IMR-90 (cell line): Measurements from ENCODE around the gene NEK5. TPM values are rescaled to one million over a fixed set of nuclear protein-coding genes. Genes with fewer than 3 reads are reported as not detected.

Experiments used
- ATAC-seq: fragments of 200-7000 bp; cut with Tn5 transposase; 2 replicates; pipeline ENCODE4 v1.9.1; 2020; ENCODE audit warnings: low read depth, mild to moderate bottlenecking, moderate library complexity
- BruUV-seq: library from RNA; stranded (reverse); fragments of 400-500 nt; replicated peaks from 2 replicates; lab custom pipeline; 2021; lab: Mats Ljungman, UMichigan
- CTCF ChIA-PET: fragments of 300-600 bp; formaldehyde crosslinking; extraction: SDS; loops from one replicate; lab custom pipeline; 2021; ENCODE audit warnings: antibody characterized with exemption; lab: Yijun Ruan, JAX
- POLR2A ChIA-PET: fragments of 300-600 bp; sonication (Branson Sonifier 250); formaldehyde crosslinking; loops from one replicate; lab custom pipeline; 2022; ENCODE audit warnings: antibody characterized with exemption; ENCODE audit not compliant: unreplicated experiment; lab: Charles Lee
- DNase-seq: peaks from one replicate; pipeline ENCODE4 v3.0.0; 2013
- H2AFZ ChIP-seq: replicated peaks from 2 replicates; pipeline ENCODE3; 2013; ENCODE audit warnings: low read length, mild to moderate bottlenecking; ENCODE audit not compliant: poor library complexity
- H2AK5ac ChIP-seq: 2 replicates; pipeline ENCODE4 v1.6.1; 2013; ENCODE audit warnings: low read depth, low read length, inconsistent platforms
- H2AK9ac ChIP-seq: replicated peaks from 2 replicates; pipeline ENCODE3; 2013; ENCODE audit warnings: mild to moderate bottlenecking, low read depth, low read length, moderate library complexity; ENCODE audit not compliant: poor library complexity
- H2BK120ac ChIP-seq: 2 replicates; pipeline ENCODE4 v1.6.1; 2013; ENCODE audit warnings: low read depth, low read length, inconsistent platforms
- H2BK15ac ChIP-seq: 3 replicates; pipeline ENCODE4 v1.6.1; 2013; ENCODE audit warnings: low read depth, low read length, inconsistent platforms
- H2BK20ac ChIP-seq: 2 replicates; pipeline ENCODE4 v1.6.1; 2013; ENCODE audit warnings: low read depth, mild to moderate bottlenecking, inconsistent platforms, low read length, moderate library complexity
- H2BK5ac ChIP-seq: 2 replicates; pipeline ENCODE4 v1.6.1; 2013; ENCODE audit warnings: mild to moderate bottlenecking, low read depth, low read length, inconsistent platforms; ENCODE audit not compliant: poor library complexity, severe bottlenecking
- H3K14ac ChIP-seq: replicated peaks from 2 replicates; pipeline ENCODE4 v1.6.1; 2013; ENCODE audit warnings: low read depth, low read length, inconsistent platforms
- H3K18ac ChIP-seq: 2 replicates; pipeline ENCODE4 v1.6.1; 2013; ENCODE audit warnings: low read depth, low read length, control low read depth
- H3K23ac ChIP-seq: 2 replicates; pipeline ENCODE4 v1.6.1; 2013; ENCODE audit warnings: low read depth, low read length, inconsistent platforms
- H3K27ac ChIP-seq: 2 replicates; pipeline ENCODE4 v1.5.1; 2013; ENCODE audit warnings: mild to moderate bottlenecking, control low read depth, low read length; ENCODE audit not compliant: insufficient read depth
- H3K27me3 ChIP-seq: 2 replicates; pipeline ENCODE4 v1.6.1; 2013; ENCODE audit warnings: low read length; ENCODE audit not compliant: control insufficient read depth, insufficient read depth
- H3K36me3 ChIP-seq: 2 replicates; pipeline ENCODE4 v1.6.1; 2013; ENCODE audit warnings: low read length, mixed read lengths; ENCODE audit not compliant: control insufficient read depth, insufficient read depth
- H3K4ac ChIP-seq: 2 replicates; pipeline ENCODE4 v1.6.1; 2013; ENCODE audit warnings: low read depth, low read length, inconsistent platforms
- H3K4me1 ChIP-seq: 2 replicates; pipeline ENCODE4 v1.6.1; 2013; ENCODE audit warnings: low read length, mixed read lengths; ENCODE audit not compliant: control insufficient read depth, insufficient read depth
- H3K4me2 ChIP-seq: 2 replicates; pipeline ENCODE4 v1.6.1; 2013; ENCODE audit warnings: low read depth, mild to moderate bottlenecking, control low read depth, low read length, moderate library complexity
- H3K4me3 ChIP-seq: 2 replicates; pipeline ENCODE4 v1.5.1; 2013; ENCODE audit warnings: low read depth, mild to moderate bottlenecking, control low read depth, low read length, moderate library complexity; ENCODE audit not compliant: insufficient read depth
- H3K56ac ChIP-seq: 2 replicates; pipeline ENCODE4 v1.6.1; 2013; ENCODE audit warnings: low read length, inconsistent platforms; ENCODE audit not compliant: insufficient read depth; ENCODE audit errors: extremely low read depth
- H3K79me1 ChIP-seq, 2 experiments: 2 replicates each; pipeline ENCODE4 v1.6.1; 2013; ENCODE audit warnings: low read length in 2 of 2, inconsistent platforms in 1 of 2, low read depth in 1 of 2
- H3K9ac ChIP-seq: 2 replicates; pipeline ENCODE4 v1.6.1; 2013; ENCODE audit warnings: low read depth, low read length, control low read depth
- H3K9me1 ChIP-seq: 2 replicates; pipeline ENCODE4 v1.6.1; 2013; ENCODE audit warnings: low read length, inconsistent platforms; ENCODE audit not compliant: insufficient read depth
- H3K9me3 ChIP-seq: 2 replicates; pipeline ENCODE4 v1.6.1; 2013; ENCODE audit warnings: low read length; ENCODE audit not compliant: control insufficient read depth, insufficient read depth
- H4K20me1 ChIP-seq: 2 replicates; pipeline ENCODE4 v1.6.1; 2013; ENCODE audit warnings: low read length, inconsistent platforms; ENCODE audit not compliant: insufficient read depth
- H4K5ac ChIP-seq: 2 replicates; pipeline ENCODE4 v1.6.1; 2013; ENCODE audit warnings: mild to moderate bottlenecking, low read depth, low read length, control low read depth
- H4K8ac ChIP-seq, 2 experiments: 2 replicates each; pipeline ENCODE4 v1.6.1; 2013; ENCODE audit warnings: low read depth in 2 of 2, low read length in 2 of 2, control low read depth in 1 of 2, inconsistent platforms in 1 of 2
- H4K91ac ChIP-seq: 2 replicates; pipeline ENCODE4 v1.6.1; 2013; ENCODE audit warnings: low read depth, low read length, inconsistent platforms; ENCODE audit not compliant: insufficient read depth
- BHLHE40 ChIP-seq: fragments of 150-350 bp; IDR thresholded peaks from 2 replicates; pipeline ENCODE4 v1.6.1; 2016; ENCODE audit warnings: mild to moderate bottlenecking, low read depth, low read length
- CEBPB ChIP-seq: IDR thresholded peaks from 2 replicates; pipeline ENCODE4 v1.6.1; 2012; ENCODE audit warnings: low read depth, low read length, improper control_type of control experiment
- CHD1 ChIP-seq: IDR thresholded peaks from 2 replicates; pipeline ENCODE4 v1.6.1; 2012; ENCODE audit warnings: low read depth, low read length, improper control_type of control experiment
- FOS ChIP-seq: fragments of 150-350 bp; IDR thresholded peaks from 2 replicates; pipeline ENCODE4 v1.6.1; 2016; ENCODE audit warnings: low read depth, low read length
- MAFK ChIP-seq: IDR thresholded peaks from 2 replicates; pipeline ENCODE4 v1.6.1; 2012; ENCODE audit warnings: low read depth, low read length, improper control_type of control experiment
- MAZ ChIP-seq: IDR thresholded peaks from 2 replicates; pipeline ENCODE4 v1.6.1; 2012; ENCODE audit warnings: low read depth, mild to moderate bottlenecking, low read length, improper control_type of control experiment, moderate library complexity, borderline replicate concordance
- MXI1 ChIP-seq: IDR thresholded peaks from 2 replicates; pipeline ENCODE4 v1.6.1; 2012; ENCODE audit warnings: low read depth, mild to moderate bottlenecking, low read length, moderate library complexity, borderline replicate concordance
- NFE2L2 ChIP-seq: fragments of 150-350 bp; IDR thresholded peaks from 2 replicates; pipeline ENCODE4 v1.6.1; 2016; ENCODE audit warnings: low read depth, mild to moderate bottlenecking, low read length
- POLR2A ChIP-seq: IDR thresholded peaks from 2 replicates; pipeline ENCODE4 v1.6.1; 2012; ENCODE audit warnings: mild to moderate bottlenecking, low read depth, low read length
- RAD21 ChIP-seq: IDR thresholded peaks from 2 replicates; pipeline ENCODE4 v1.6.1; 2012; ENCODE audit warnings: low read length, improper control_type of control experiment
- RCOR1 ChIP-seq: IDR thresholded peaks from 2 replicates; pipeline ENCODE4 v1.6.1; 2012; ENCODE audit warnings: mild to moderate bottlenecking, low read length, improper control_type of control experiment; ENCODE audit not compliant: insufficient replicate concordance
- RFX5 ChIP-seq: IDR thresholded peaks from 2 replicates; pipeline ENCODE4 v1.8.0; 2012; ENCODE audit warnings: low read depth, mild to moderate bottlenecking, low read length, moderate library complexity
- SMC3 ChIP-seq: fragments of 150-350 bp; IDR thresholded peaks from 2 replicates; pipeline ENCODE4 v1.6.1; 2016; ENCODE audit warnings: low read depth, mild to moderate bottlenecking, antibody characterized with exemption, low read length, moderate library complexity
- WGBS, 2 experiments: methylation state at CpG; one replicate each; pipeline versions ENCODE4 v1.1.5 to v1.1.7; 2013; ENCODE audit warnings: missing lambda C conversion rate in 2 of 2; ENCODE audit not compliant: insufficient read length in 1 of 2; ENCODE audit errors: extremely low coverage in 2 of 2; 5-methylcytosine and 5-hydroxymethylcytosine counted together
- dilution Hi-C: fragments of 300-500 bp; cut with HindIII; formaldehyde crosslinking; loops from one replicate; pipeline ENCODE4 v1.14.3; 2018; ENCODE audit warnings: low sequenced_read_pairs; ENCODE audit not compliant: unreplicated experiment
- in situ Hi-C: fragments of 300-500 bp; cut with MboI; formaldehyde crosslinking; loops from 3 replicates; pipeline ENCODE4 v1.14.3; 2019; ENCODE audit warnings: low sequenced_read_pairs, inconsistent platforms, mixed read lengths
- intact Hi-C: fragments of 100-400 bp; cut with micrococcal nuclease; formaldehyde crosslinking; loops from 2 replicates; pipeline ENCODE4 v1.10.0; 2022
- polyA plus RNA-seq, 3 experiments: library from polyadenylated mRNA; depleted of rRNA; stranded (reverse); fragments of >200 nt; gene quantifications; 2 replicates each; pipeline ENCODE4 v1.2.3, GENCODE V29; 2012; ENCODE audit warnings: low replicate concordance in 1 of 3
- total RNA-seq: library from RNA; depleted of rRNA; stranded (reverse); fragments of >200 nt; gene quantifications from 2 replicates; pipeline ENCODE4 v1.2.3, GENCODE V29; 2012
- TF ChIP-seq, protein P1 (sequence below): fragments of 150-350 bp; IDR thresholded peaks from 2 replicates; pipeline ENCODE4 v1.6.1; 2017; ENCODE audit warnings: mild to moderate bottlenecking, antibody characterized with exemption, low read length, low read depth
- TF ChIP-seq, protein P2 (sequence below): conservative IDR thresholded peaks from 2 replicates; pipeline ENCODE4 v1.5.1; 2012; ENCODE audit warnings: mild to moderate bottlenecking, low read depth, low read length, improper control_type of control experiment
- TF ChIP-seq, protein P3 (sequence below): fragments of 150-350 bp; IDR thresholded peaks from 2 replicates; pipeline ENCODE4 v1.6.1; 2016; ENCODE audit warnings: low read depth, mild to moderate bottlenecking, low read length, moderate library complexity, borderline replicate concordance

The NEK5 gene
- total and polyA plus RNA-seq, 2 of the 4 experiments (the other 2 are of a cell fraction) = not detected

DNA sequence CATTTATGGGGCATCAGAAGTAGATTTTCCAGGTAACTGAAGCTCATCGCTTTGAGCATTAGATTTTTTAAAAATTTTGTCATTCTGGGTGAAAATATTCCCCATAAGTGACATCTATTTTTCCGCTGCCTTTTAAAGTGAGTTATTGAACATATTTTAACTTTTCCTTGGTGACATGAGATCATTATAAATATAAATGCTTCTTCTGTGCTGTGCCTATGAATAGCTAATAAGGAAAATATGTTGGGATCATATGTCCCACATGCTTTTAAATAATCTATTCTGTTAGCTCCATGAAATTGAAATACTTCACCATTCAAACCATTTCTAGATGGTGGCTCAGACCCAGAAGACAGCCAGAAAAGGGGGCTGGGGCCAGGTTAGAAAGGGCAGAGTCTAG is 131.7 kb downstream of the NEK5 start:
- no peaks in the 10 kb centered on the region for H3K9me3 ChIP-seq
- no peak overlapping the region for H3K18ac ChIP-seq
- no peaks in the 10 kb centered on the region for H3K79me1 ChIP-seq
- H3K56ac ChIP-seq = no peak overlapping the region
- ATAC-seq (no peak), DNase-seq (no peak)
- no peak overlapping the region for H3K4ac ChIP-seq
- H2AFZ ChIP-seq = no peak overlapping the region
- POLR2A ChIA-PET = no interaction called here
- no peak overlapping the region for H2BK5ac ChIP-seq
- no peak overlapping the region for H4K8ac ChIP-seq
- peaks cover 12% of the 10 kb centered on the region for H3K4me1 ChIP-seq
- in situ Hi-C loops (no loop called here), intact Hi-C loops (no loop called here), dilution Hi-C loops (no loop called here)
- no peak overlapping the region for H3K4me3 ChIP-seq
- H2AK9ac ChIP-seq = no peak overlapping the region
- H3K23ac ChIP-seq = no peak overlapping the region
- H3K4me2 ChIP-seq = no peak overlapping the region
- no peak overlapping the region for H4K5ac ChIP-seq
- no peaks in the 10 kb centered on the region for H3K36me3 ChIP-seq
- H2AK5ac ChIP-seq = no peak overlapping the region
- no peak overlapping the region for H2BK20ac ChIP-seq
- no peak overlapping the region for H2BK15ac ChIP-seq
- H2BK120ac ChIP-seq = no peak overlapping the region
- no peak overlapping the region for H3K9ac ChIP-seq
- peaks cover 5% of the 10 kb centered on the region; the same call in 1 of the 2 replicates for H4K20me1 ChIP-seq
- H3K14ac ChIP-seq = no peak overlapping the region
- TF ChIP-seq MXI1 = no peak
- no peak for TF ChIP-seq RCOR1
- TF ChIP-seq BHLHE40 = no peak
- no peak for TF ChIP-seq RAD21
- no peak for TF ChIP-seq SMC3
- no peak for TF ChIP-seq CHD1
- TF ChIP-seq RFX5 = no peak
- TF ChIP-seq POLR2A = no peak
- TF ChIP-seq MAZ = no peak
- TF ChIP-seq, protein P1, sequence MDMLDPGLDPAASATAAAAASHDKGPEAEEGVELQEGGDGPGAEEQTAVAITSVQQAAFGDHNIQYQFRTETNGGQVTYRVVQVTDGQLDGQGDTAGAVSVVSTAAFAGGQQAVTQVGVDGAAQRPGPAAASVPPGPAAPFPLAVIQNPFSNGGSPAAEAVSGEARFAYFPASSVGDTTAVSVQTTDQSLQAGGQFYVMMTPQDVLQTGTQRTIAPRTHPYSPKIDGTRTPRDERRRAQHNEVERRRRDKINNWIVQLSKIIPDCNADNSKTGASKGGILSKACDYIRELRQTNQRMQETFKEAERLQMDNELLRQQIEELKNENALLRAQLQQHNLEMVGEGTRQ = no peak
- TF ChIP-seq NFE2L2 = no peak
- TF ChIP-seq CEBPB = no peak
- TF ChIP-seq, protein P2, sequence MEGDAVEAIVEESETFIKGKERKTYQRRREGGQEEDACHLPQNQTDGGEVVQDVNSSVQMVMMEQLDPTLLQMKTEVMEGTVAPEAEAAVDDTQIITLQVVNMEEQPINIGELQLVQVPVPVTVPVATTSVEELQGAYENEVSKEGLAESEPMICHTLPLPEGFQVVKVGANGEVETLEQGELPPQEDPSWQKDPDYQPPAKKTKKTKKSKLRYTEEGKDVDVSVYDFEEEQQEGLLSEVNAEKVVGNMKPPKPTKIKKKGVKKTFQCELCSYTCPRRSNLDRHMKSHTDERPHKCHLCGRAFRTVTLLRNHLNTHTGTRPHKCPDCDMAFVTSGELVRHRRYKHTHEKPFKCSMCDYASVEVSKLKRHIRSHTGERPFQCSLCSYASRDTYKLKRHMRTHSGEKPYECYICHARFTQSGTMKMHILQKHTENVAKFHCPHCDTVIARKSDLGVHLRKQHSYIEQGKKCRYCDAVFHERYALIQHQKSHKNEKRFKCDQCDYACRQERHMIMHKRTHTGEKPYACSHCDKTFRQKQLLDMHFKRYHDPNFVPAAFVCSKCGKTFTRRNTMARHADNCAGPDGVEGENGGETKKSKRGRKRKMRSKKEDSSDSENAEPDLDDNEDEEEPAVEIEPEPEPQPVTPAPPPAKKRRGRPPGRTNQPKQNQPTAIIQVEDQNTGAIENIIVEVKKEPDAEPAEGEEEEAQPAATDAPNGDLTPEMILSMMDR = no peak
- no peak for TF ChIP-seq MAFK
- TF ChIP-seq FOS = no peak
- TF ChIP-seq, protein P3, sequence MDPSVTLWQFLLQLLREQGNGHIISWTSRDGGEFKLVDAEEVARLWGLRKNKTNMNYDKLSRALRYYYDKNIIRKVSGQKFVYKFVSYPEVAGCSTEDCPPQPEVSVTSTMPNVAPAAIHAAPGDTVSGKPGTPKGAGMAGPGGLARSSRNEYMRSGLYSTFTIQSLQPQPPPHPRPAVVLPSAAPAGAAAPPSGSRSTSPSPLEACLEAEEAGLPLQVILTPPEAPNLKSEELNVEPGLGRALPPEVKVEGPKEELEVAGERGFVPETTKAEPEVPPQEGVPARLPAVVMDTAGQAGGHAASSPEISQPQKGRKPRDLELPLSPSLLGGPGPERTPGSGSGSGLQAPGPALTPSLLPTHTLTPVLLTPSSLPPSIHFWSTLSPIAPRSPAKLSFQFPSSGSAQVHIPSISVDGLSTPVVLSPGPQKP = no peak
- no CpG with 5 or more reads among the region's 2 CpGs for WGBS, 2 experiments
- H4K91ac ChIP-seq = no peak overlapping the region
- CTCF ChIA-PET = no interaction called here
- no peaks in the 10 kb centered on the region for H3K9me1 ChIP-seq
- BruUV-seq = no TSS peak
- H3K27me3 ChIP-seq = peaks cover 48% of the 10 kb centered on the region
- H3K27ac ChIP-seq = no peak overlapping the region
